Stimulated activated CD8-positive, alpha-beta memory T cell treated with anti-CD3 and anti-CD28 coated beads, Interleukin-4, amount 100 ng/mL, for 24 hours (primary cell): ENCODE results near the gene CEP170.
"Not testable (repeated sequence)": the region's sequence is repeated elsewhere in the genome, so short reads cannot be mapped to it uniquely, and the experiment has no call there.

Experiments used
- DNase-seq: peaks from one replicate; pipeline ENCODE4 v3.0.0-alpha.2; 2020; ENCODE audit warnings: low read depth

Gene CEP170

GRCh38 chr1:243233908-243234307 lies 21.2 kb downstream of the CEP170 start:
- no peak for DNase-seq

- no peak for DNase-seq
Observed at GRCh38 chr1:243230914-243231313, 24.2 kb downstream of the CEP170 start.

- DNase-seq: no peak
Observed at GRCh38 chr1:243229526-243229925, 25.6 kb downstream of the CEP170 start.

GRCh38 chr1:243227622-243228021 lies 27.5 kb downstream of the CEP170 start:
- DNase-seq: no peak

- DNase-seq: no peak
Observed at GRCh38 chr1:243218059-243218458, 37.0 kb downstream of the CEP170 start.

- no peak for DNase-seq
Observed at GRCh38 chr1:243217349-243217748, 37.7 kb downstream of the CEP170 start.

- no peak for DNase-seq
Observed at GRCh38 chr1:243216741-243217140, 38.3 kb downstream of the CEP170 start.

- DNase-seq: not testable (repeated sequence)
Observed at GRCh38 chr1:243215276-243215875, 39.7 kb downstream of the CEP170 start.

- DNase-seq: no peak
Observed at GRCh38 chr1:243213045-243213787, 41.9 kb downstream of the CEP170 start.

- not testable (repeated sequence) for DNase-seq
Observed at GRCh38 chr1:243211984-243212383, 43.1 kb downstream of the CEP170 start.

GRCh38 chr1:243205026-243205501 lies 50.0 kb downstream of the CEP170 start:
- not testable (repeated sequence) for DNase-seq

- not testable (repeated sequence) for DNase-seq
Observed at GRCh38 chr1:243204336-243204735, 50.7 kb downstream of the CEP170 start.

- not testable (repeated sequence) for DNase-seq
Observed at GRCh38 chr1:243203196-243203595, 51.9 kb downstream of the CEP170 start.

GRCh38 chr1:243201316-243201715 lies 53.8 kb downstream of the CEP170 start:
- DNase-seq: not testable (repeated sequence)

GRCh38 chr1:243197524-243197923 lies 57.6 kb downstream of the CEP170 start:
- not testable (repeated sequence) for DNase-seq

GRCh38 chr1:243193330-243193729 lies 61.8 kb downstream of the CEP170 start:
- not testable (repeated sequence) for DNase-seq

- not testable (repeated sequence) for DNase-seq
Observed at GRCh38 chr1:243186201-243186995, 68.7 kb downstream of the CEP170 start.

GRCh38 chr1:243184787-243185186 lies 70.3 kb downstream of the CEP170 start:
- not testable (repeated sequence) for DNase-seq

- not testable (repeated sequence) for DNase-seq
Observed at GRCh38 chr1:243183661-243184060, 71.4 kb downstream of the CEP170 start.

- not testable (repeated sequence) for DNase-seq
Observed at GRCh38 chr1:243183176-243183575, 71.9 kb downstream of the CEP170 start.

- no peak for DNase-seq
Observed at GRCh38 chr1:243179720-243180119, 75.4 kb downstream of the CEP170 start.

GRCh38 chr1:243177792-243178191 lies 77.3 kb downstream of the CEP170 start:
- DNase-seq: not testable (repeated sequence)
